ENCODE measurements around the gene BCAR3.

BCAR3 gene

GRCh38 chr1:93694039-93694438 lies 12.4 kb upstream of the BCAR3 start:
- Histone ChIP-seq H3K4me1 (ENCODE audit: control insufficient read depth, low read depth, low read length) (no peaks in the 10 kb centered on the region), H3K27ac (ENCODE audit: low read length) (no peak overlapping the region), H3K4me3 (ENCODE audit: low read length) (no peak overlapping the region), H3K27me3 (ENCODE audit: control insufficient read depth, insufficient read depth, low read length) (no peaks in the 10 kb centered on the region), H3K36me3 (ENCODE audit: control insufficient read depth, low read depth, low read length) (no peaks in the 10 kb centered on the region), H3K9me3 (ENCODE audit: control insufficient read depth, low read depth, low read length) (no peaks in the 10 kb centered on the region), H3K9ac (ENCODE audit: low read length) (no peak overlapping the region)

- Histone ChIP-seq H3K27ac (ENCODE audit: low read length) (no peak overlapping the region), H3K4me1 (ENCODE audit: control insufficient read depth, low read depth, low read length) (no peaks in the 10 kb centered on the region), H3K9me3 (ENCODE audit: control insufficient read depth, low read depth, low read length) (no peaks in the 10 kb centered on the region), H3K4me3 (ENCODE audit: low read length) (no peak overlapping the region), H3K9ac (ENCODE audit: low read length) (no peak overlapping the region), H3K27me3 (ENCODE audit: control insufficient read depth, insufficient read depth, low read length) (no peaks in the 10 kb centered on the region), H3K36me3 (ENCODE audit: control insufficient read depth, low read depth, low read length) (no peaks in the 10 kb centered on the region)
Observed at GRCh38 chr1:93692983-93693591, 11.4 kb upstream of the BCAR3 start.

GRCh38 chr1:93692451-93692861 lies 10.8 kb upstream of the BCAR3 start:
- H3K9me3 ChIP-seq (ENCODE audit: control insufficient read depth, low read depth, low read length): no peaks in the 10 kb centered on the region
- H3K9ac ChIP-seq (ENCODE audit: low read length): no peak overlapping the region
- no peaks in the 10 kb centered on the region for H3K27me3 ChIP-seq (ENCODE audit: control insufficient read depth, insufficient read depth, low read length)
- no peaks in the 10 kb centered on the region for H3K36me3 ChIP-seq (ENCODE audit: control insufficient read depth, low read depth, low read length)
- H3K4me1 ChIP-seq (ENCODE audit: control insufficient read depth, low read depth, low read length): no peaks in the 10 kb centered on the region
- H3K27ac ChIP-seq (ENCODE audit: low read length): no peak overlapping the region
- H3K4me3 ChIP-seq (ENCODE audit: low read length): no peak overlapping the region

- no peaks in the 10 kb centered on the region for H3K27me3 ChIP-seq (ENCODE audit: control insufficient read depth, insufficient read depth, low read length)
- no peaks in the 10 kb centered on the region for H3K4me1 ChIP-seq (ENCODE audit: control insufficient read depth, low read depth, low read length)
- no peak overlapping the region for H3K9ac ChIP-seq (ENCODE audit: low read length)
- no peak overlapping the region for H3K27ac ChIP-seq (ENCODE audit: low read length)
- H3K9me3 ChIP-seq (ENCODE audit: control insufficient read depth, low read depth, low read length): no peaks in the 10 kb centered on the region
- no peaks in the 10 kb centered on the region for H3K36me3 ChIP-seq (ENCODE audit: control insufficient read depth, low read depth, low read length)
- H3K4me3 ChIP-seq (ENCODE audit: low read length): no peak overlapping the region
Observed at GRCh38 chr1:93692026-93692425, 10.4 kb upstream of the BCAR3 start.

- Histone ChIP-seq H3K4me3 (ENCODE audit: low read length) (no peak overlapping the region), H3K9me3 (ENCODE audit: control insufficient read depth, low read depth, low read length) (no peaks in the 10 kb centered on the region), H3K27ac (ENCODE audit: low read length) (no peak overlapping the region), H3K9ac (ENCODE audit: low read length) (no peak overlapping the region), H3K27me3 (ENCODE audit: control insufficient read depth, insufficient read depth, low read length) (no peaks in the 10 kb centered on the region), H3K4me1 (ENCODE audit: control insufficient read depth, low read depth, low read length) (no peaks in the 10 kb centered on the region), H3K36me3 (ENCODE audit: control insufficient read depth, low read depth, low read length) (no peaks in the 10 kb centered on the region)
Observed at GRCh38 chr1:93690921-93691789, 9.5 kb upstream of the BCAR3 start.

GRCh38 chr1:93690341-93690740 lies 8.7 kb upstream of the BCAR3 start:
- Histone ChIP-seq H3K27me3 (ENCODE audit: control insufficient read depth, insufficient read depth, low read length) (no peaks in the 10 kb centered on the region), H3K27ac (ENCODE audit: low read length) (no peak overlapping the region), H3K4me3 (ENCODE audit: low read length) (no peak overlapping the region), H3K9me3 (ENCODE audit: control insufficient read depth, low read depth, low read length) (no peaks in the 10 kb centered on the region), H3K9ac (ENCODE audit: low read length) (no peak overlapping the region), H3K4me1 (ENCODE audit: control insufficient read depth, low read depth, low read length) (no peaks in the 10 kb centered on the region), H3K36me3 (ENCODE audit: control insufficient read depth, low read depth, low read length) (no peaks in the 10 kb centered on the region)

- no peaks in the 10 kb centered on the region for H3K36me3 ChIP-seq (ENCODE audit: control insufficient read depth, low read depth, low read length)
- no peaks in the 10 kb centered on the region for H3K27me3 ChIP-seq (ENCODE audit: control insufficient read depth, insufficient read depth, low read length)
- H3K9ac ChIP-seq (ENCODE audit: low read length): no peak overlapping the region
- H3K4me3 ChIP-seq (ENCODE audit: low read length): no peak overlapping the region
- H3K27ac ChIP-seq (ENCODE audit: low read length): no peak overlapping the region
- no peaks in the 10 kb centered on the region for H3K9me3 ChIP-seq (ENCODE audit: control insufficient read depth, low read depth, low read length)
- no peaks in the 10 kb centered on the region for H3K4me1 ChIP-seq (ENCODE audit: control insufficient read depth, low read depth, low read length)
Observed at GRCh38 chr1:93689521-93690223, 8.0 kb upstream of the BCAR3 start.

GRCh38 chr1:93687542-93687941 lies 5.9 kb upstream of the BCAR3 start:
- H3K36me3 ChIP-seq (ENCODE audit: control insufficient read depth, low read depth, low read length): no peaks in the 10 kb centered on the region
- H3K4me1 ChIP-seq (ENCODE audit: control insufficient read depth, low read depth, low read length): no peaks in the 10 kb centered on the region
- no peak overlapping the region for H3K27ac ChIP-seq (ENCODE audit: low read length)
- H3K27me3 ChIP-seq (ENCODE audit: control insufficient read depth, insufficient read depth, low read length): peaks cover 15% of the 10 kb centered on the region
- H3K9ac ChIP-seq (ENCODE audit: low read length): no peak overlapping the region
- H3K4me3 ChIP-seq (ENCODE audit: low read length): no peak overlapping the region
- no peaks in the 10 kb centered on the region for H3K9me3 ChIP-seq (ENCODE audit: control insufficient read depth, low read depth, low read length)

GRCh38 chr1:93686504-93687250 lies 5.0 kb upstream of the BCAR3 start:
- H3K36me3 ChIP-seq (ENCODE audit: control insufficient read depth, low read depth, low read length): no peaks in the 10 kb centered on the region
- H3K9ac ChIP-seq (ENCODE audit: low read length): no peak overlapping the region
- peaks cover 23% of the 10 kb centered on the region for H3K27me3 ChIP-seq (ENCODE audit: control insufficient read depth, insufficient read depth, low read length)
- no peak overlapping the region for H3K4me3 ChIP-seq (ENCODE audit: low read length)
- H3K9me3 ChIP-seq (ENCODE audit: control insufficient read depth, low read depth, low read length): no peaks in the 10 kb centered on the region
- no peak overlapping the region for H3K27ac ChIP-seq (ENCODE audit: low read length)
- peaks cover 5% of the 10 kb centered on the region for H3K4me1 ChIP-seq (ENCODE audit: control insufficient read depth, low read depth, low read length)

- Histone ChIP-seq H3K27ac (ENCODE audit: low read length) (no peak overlapping the region), H3K4me3 (ENCODE audit: low read length) (no peak overlapping the region), H3K9me3 (ENCODE audit: control insufficient read depth, low read depth, low read length) (no peaks in the 10 kb centered on the region), H3K27me3 (ENCODE audit: control insufficient read depth, insufficient read depth, low read length) (peaks cover 23% of the 10 kb centered on the region), H3K36me3 (ENCODE audit: control insufficient read depth, low read depth, low read length) (no peaks in the 10 kb centered on the region), H3K9ac (ENCODE audit: low read length) (no peak overlapping the region), H3K4me1 (ENCODE audit: control insufficient read depth, low read depth, low read length) (peaks cover 5% of the 10 kb centered on the region)
Observed at GRCh38 chr1:93685918-93686317, 4.3 kb upstream of the BCAR3 start.

GRCh38 chr1:93683234-93683633 lies 1.6 kb upstream of the BCAR3 start:
- peaks cover 16% of the 10 kb centered on the region for H3K4me1 ChIP-seq (ENCODE audit: control insufficient read depth, low read depth, low read length)
- H3K27ac ChIP-seq (ENCODE audit: low read length): no peak overlapping the region

More at GRCh38 chr1:93683234-93683633, 1.6 kb upstream of the BCAR3 start:
- Histone ChIP-seq H3K9me3 (ENCODE audit: control insufficient read depth, low read depth, low read length) (no peaks in the 10 kb centered on the region), H3K9ac (ENCODE audit: low read length) (no peak overlapping the region), H3K27me3 (ENCODE audit: control insufficient read depth, insufficient read depth, low read length) (peaks cover 35% of the 10 kb centered on the region), H3K4me3 (ENCODE audit: low read length) (no peak overlapping the region), H3K36me3 (ENCODE audit: control insufficient read depth, low read depth, low read length) (no peaks in the 10 kb centered on the region)

Measured in iPS-18a (cell line).